IPS-NIHi11 (cell line): ENCODE results near the gene AGR2.
"Not testable (repeated sequence)": the region's sequence is repeated elsewhere in the genome, so short reads cannot be mapped to it uniquely, and the experiment has no call there.

Experiments
- DNase-seq: peaks from one replicate; pipeline ENCODE4 v3.0.0; 2012; ENCODE audit warnings: mixed read lengths, low spot score

AGR2 gene

DNA sequence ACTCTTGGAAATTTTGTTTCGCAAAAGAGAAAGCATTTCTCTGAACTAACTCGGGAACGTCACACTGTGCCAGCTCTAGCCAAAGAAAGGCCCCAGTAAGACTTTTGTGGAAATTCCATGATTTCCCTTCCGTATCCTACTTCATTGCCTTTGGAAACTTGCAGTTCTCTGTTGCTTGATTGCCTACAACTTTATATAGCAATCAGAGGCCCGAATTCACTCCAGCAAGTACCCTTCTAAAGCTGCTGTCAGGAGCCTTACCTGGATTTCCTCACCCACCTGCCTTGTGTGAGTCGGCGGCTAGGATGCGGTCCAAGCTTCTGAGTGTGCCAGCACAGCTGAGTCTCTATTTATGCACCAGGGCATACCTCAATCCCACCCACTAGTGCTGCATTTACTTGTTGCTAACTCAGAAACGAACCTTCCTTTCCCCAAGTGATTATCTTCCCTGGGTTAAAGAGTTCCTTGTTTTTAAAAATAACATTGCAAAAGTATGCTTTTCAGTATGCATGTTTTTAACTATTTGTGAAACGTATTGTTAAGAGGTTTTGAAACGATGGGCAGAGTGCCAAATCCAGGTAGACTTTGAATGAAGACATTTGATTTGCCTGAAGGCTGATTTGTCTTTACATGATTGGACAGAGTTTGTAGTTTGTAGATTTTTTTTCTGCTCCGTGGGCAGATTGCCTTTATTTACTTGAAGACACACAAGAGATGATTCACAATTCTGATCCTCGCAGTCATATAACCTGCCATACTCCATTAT, at the start of gene AGR2:
TSS of gene AGR2 (minus strand) at position 326 of the 766 bp plus-strand sequence. CDS start 3,203 bp downstream, outside the sequence.
- DNase-seq, result peak; percentile 31

DNA sequence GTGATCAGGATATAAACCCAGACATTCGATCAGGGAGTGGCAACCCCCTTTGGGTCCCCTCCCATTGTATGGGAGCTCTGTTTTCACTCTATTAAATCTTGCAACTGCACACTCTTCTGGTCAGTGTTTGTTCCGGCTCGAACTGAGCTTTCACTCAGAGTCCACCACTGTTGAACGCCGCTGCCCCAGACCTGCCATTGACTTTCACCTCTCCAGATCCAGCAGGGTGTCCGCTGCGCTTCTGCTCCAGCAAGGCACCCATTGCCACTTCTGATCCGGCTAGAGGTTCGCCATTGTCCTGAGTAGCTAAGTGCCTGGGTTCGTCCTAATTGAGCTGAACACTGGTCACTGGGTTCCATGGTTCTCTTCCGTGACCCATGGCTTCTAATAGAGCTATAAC, 48.4 kb upstream of the AGR2 start:
- DNase-seq, result not testable (repeated sequence)

DNA sequence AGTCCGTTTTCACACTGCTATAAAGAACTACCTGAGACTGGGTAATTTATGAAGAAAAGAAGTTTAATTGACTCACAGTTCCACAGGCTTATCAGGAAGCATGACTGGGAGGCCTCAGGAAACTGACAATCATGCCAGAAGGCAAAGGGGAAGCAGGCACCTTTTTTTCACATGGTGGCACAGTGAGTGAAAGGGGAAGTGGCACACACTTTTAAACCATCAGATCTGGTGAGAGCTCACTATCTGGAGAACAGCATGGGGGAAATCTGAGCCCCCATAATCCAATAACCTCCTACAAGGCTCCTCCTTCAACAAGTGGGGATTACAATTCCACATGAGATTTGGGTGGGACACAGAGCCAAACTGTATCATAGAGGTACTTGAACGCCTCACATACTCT, 47.0 kb upstream of the AGR2 start:
- no peak for DNase-seq

DNA sequence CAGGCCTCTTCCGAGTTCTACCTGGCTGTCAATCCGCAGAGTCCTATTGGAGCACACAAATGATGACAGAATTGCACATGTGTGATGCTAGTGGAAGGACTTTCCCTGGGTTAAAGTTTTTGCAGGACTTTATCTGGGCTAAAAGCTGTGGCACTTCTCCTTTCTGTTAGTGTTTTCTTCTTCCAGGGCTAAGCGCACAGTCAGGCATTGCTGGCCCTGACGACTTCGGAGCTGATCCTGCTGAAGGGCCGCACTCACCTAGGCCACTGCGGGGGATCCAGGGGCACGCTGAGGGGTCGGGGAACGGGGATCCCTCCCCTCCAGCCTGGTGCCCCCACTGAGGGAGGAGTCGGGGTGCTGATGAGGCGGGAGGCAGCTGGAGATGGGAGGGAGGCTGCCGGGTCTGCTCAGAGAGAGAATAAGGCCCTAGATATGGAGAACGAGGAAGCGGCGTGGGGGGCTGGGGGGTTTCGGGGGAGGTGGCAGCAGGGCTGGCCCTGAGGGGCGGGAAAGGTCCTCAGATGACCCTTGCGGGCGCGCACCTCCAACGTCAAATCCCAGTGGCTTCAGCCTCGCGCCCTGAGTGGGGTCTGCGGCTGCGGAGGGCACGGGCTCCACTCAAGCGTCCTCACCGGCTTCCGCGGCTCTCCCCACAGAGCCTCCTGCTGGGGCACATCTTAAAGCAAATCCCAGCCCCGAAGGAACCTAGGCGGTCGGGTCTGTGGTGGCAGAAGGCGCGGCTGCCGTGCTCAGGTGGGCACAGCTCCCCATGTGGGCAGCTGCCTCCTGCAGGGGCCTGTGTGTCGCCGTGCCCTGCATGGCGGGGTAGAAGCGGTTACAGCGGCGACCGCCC, 46.0 kb upstream of the AGR2 start:
- DNase-seq, result peak; percentile 8

DNA sequence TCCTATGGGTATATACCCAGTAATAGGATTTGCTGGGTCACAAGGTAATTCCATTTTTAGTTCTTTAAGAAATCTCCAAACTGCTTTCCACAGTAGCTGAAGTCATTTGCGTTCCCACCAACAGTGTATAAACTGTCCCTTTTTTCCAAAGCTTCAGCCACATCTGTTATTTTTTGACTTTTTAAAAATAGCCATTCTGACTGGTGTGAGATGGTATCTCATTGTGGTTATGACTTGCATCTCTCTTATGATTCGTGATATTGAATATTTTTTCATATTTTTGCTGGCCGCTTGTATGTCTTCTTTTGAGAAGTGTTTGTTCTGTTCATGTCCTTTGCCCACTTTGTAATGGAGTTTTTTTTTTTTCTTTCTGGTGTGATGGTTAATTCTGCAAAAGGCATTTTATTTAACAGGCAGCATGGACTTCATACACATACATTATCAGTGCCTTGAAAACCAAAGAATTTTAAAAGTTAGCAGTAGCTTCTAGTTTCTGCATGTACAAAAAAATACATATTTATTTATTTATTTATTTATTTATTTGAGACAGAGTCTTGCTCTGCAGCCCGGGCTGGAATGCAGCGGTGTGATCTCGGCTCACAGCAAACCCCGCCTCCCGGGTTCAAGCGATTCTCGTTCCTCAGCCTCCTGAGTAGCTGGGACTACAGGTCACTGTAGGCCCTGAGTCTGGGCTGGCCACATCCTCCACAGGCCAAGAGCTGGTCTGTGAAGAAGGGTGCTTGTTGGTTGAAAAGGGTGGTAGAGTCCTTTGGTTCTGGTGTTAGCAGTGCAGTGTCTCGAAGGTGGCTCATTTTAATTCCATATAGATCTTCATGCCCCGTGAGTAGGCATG, 44.7 kb upstream of the AGR2 start:
- no peak for DNase-seq

DNA sequence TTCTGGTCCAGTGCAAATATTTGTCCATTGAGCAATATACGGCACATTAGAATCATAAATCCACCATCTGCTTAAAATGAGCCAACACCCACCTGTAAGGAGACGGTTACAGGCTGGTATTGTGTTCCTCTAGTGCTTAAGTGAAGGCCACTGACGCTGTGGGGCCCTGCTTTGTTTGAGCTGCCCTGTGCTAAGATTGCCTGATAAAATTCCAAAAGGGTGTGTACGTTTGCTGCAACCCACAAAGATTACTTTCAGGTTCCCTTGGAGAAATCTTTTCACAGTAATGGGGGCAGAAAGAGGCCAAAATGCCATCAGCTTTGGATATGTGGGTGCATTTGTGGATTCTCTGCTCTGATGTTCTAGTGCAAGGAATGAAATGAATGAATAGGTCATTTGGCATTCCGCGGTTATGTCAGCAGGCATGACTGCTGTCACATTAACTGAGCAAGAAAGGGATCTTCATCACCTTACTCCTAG, 42.6 kb upstream of the AGR2 start:
- DNase-seq, result peak; percentile 16

DNA sequence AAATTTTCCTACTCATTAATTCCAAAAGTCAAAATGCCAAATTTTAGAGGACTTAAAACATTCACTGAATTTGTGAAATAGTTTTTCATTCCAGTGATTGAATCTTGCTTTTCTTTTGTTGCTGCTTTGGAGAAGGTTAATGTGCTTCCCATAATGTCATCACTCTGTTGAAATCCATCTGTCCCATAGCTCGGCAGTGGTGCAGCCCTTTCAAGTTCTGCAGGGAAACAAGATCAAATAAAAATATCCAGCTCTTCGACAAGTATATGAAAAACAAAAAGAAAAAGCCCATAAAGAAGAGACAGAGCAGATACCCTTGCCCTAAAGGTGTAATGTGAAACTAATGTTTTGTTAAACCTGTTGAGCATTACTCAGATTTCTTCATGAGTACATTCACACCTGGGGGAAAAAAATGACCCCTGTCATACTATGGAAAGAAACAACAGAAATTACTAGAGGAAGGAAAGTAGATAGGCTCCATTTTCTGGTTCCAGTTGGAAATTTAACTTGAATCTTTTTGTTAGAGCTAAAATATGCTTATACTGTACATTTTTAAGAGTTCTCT, 41.9 kb upstream of the AGR2 start:
- no peak for DNase-seq

DNA sequence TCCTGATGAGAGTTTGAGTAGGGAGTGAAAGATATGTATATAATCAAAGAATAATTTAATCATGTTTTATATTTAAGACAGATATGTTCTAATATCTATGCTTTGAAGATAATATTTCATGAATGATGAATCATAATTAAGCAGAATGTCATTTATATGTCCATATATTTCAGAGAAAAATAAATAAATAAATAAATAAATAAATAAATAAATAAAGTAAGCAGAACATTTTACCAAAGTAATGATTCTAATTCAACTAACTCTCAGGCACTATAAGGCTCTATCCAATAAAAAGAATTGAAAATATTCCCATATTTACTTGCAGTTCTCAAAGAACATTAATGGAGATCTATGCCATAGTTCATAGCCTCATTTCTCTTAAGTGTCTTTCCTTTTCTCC, 40.9 kb upstream of the AGR2 start:
- DNase-seq, result no peak

DNA sequence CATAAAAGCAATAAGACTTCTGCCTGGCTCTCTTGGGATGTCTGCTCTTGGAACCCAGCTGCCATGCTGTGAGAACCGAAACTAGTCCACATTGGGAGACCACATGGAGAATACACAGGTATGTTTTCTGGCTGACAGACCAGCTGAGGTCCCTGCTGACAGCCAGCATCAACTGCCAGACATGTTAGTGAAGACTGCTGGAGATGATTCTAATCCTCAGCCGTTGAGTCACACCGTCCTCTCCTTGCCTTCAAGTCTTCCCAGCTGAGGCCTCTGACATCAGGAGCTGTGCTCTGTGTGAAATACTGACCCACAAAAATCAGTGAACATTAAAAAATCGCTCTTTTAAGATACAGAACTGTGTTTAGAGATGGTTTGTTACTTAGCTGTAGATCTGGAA, 36.9 kb upstream of the AGR2 start:
- DNase-seq, result no peak

DNA sequence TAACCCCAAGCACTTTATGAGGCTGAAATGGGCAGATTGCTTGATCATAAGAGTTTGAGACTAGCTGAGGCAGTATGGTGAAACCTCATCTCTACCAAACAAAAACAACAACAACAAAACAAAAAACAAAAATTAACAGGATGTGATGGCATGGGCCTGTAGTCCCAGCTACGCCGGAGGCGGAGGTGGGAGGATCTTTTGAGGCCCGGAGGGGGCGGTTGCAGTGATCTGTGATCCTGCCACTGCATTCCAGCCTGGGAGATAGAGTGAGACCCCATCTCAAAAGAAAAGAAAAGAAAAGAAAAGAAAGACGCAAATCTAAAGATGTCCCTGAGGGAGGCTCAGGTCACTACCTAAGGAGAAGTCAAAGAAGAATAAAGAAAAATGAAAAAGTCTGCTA, 35.3 kb upstream of the AGR2 start:
- DNase-seq, result no peak

DNA sequence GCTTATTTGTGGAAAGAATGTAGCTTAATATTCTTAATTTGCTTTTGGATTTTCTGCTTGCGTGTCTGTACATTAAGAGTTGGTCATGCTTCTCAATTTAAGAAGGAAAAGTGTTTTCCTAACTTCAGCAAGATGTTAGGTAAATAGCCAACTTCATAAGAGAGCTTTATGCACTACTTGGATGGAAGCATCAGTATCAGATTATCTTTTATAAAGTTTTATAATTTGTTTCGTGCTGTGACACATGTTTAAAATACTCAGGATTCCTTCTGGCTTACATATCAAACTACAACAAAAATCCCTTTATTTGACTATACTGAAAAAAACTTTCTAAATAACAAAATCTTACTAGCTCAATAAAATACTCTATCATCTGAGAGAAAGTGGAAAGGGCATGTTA, 34.8 kb upstream of the AGR2 start:
- DNase-seq, result no peak

DNA sequence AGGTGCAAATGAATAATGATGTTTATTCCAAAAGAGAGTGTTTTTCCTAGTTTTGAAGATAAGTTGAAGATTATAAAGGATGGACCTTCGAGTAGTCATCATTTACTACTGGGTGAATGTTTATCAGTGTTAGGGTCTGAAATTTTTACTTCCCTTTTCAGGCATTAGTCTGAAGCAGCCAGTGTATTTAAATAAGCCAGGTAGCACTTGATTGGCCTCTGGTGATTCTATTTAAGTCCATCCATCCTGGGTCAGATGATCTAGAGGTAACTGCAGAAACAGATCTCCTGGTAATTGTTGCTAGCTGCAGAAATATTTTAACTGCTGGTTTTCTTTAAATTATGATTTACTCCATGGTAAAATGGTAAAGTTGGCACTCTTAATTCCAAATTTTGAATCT, 34.1 kb upstream of the AGR2 start:
- DNase-seq, result no peak

DNA sequence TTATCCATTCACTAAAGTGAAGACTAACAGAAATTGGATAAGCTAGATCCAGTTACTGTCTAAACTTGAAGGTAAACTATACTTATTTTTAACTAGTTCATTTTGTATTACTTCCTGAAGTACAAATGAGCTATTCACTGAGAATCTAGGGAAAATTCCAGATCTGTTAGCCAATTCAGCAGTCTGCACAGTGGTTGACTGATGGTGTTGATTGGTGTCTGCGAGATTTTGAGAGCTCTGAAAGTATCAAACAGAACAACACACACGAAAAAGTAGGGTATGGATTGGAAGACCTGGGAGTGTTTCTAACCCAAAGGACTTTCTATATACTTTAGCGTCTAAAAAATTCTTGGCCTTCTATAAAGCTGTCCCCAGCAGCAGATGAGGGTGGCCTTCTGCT, 33.6 kb upstream of the AGR2 start:
- DNase-seq, result no peak

DNA sequence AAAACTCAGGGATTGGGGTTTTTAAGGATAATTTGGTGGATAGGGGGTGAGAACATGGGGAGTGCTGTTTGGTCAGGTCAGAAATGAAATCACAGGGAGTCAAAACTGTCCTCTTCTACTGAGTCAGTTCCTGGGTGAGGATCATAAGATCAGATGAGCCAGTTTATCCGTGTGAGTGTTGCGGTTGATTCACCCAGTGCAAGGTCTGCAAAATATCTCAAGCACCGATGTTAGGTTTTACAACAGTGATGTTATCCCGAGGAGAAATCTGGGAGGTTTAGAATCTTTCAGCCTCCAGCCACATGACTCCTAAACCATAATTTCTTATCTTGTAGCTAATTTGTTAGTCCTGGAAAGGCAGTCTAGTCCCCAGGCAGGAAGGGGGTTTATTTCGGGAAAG, 31.7 kb upstream of the AGR2 start:
- DNase-seq, result no peak

DNA sequence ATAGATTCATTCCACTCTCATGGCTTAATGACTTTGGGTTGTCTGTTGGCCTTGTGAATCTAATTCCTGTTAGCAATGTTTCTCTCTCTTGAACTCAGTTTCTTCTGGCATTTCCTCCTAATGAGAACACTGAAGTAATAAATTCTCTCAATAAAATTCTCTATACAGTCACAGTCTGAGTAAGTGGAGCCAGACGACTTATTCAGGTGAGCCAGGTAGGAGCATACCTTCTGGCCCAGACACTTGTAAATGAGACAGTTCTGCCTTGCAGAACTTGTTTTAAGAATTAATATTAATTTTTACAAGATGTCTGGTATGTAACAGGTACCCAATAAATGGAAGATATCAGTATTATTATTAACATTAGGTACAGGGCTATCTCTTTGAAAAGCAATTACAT, 28.6 kb upstream of the AGR2 start:
- DNase-seq, result no peak

DNA sequence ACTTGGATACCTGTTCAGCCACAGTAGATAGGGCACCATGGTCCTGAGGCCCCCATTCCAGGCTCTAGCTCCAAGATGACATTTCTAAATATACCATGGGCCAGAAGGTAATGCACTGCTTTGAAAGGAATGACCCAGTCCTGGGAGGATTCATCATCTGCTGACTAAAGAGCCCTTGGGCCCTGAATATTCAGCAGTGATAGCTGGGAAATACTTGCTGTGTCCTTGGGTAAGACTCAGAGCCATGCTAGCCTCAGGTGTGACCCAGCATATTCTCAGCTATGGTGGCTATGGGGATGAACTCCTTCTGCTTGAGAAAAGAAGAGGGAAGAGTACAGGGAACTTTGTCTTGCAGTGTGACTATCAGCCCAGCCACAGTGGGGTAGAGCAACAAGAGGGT, 21.3 kb upstream of the AGR2 start:
- DNase-seq, result no peak

DNA sequence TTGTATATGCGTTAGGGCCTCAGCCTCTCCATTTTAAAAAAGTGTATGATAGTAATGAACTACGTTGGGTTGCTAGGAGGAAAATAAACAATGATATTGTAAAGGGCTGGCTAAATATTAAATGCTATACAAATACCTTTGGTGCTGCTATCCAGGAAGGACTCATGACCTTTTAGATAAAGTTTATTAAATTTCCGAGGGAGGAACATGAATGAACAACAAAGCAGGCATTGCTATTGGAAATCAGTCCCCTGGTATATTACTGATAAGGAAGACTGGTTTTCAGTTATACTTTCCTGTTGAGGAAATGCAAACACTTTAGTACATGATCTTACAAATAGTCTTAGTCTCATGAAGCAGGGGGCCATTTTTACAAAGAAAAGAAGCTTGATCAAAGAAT, 17.2 kb upstream of the AGR2 start:
- DNase-seq, result no peak

DNA sequence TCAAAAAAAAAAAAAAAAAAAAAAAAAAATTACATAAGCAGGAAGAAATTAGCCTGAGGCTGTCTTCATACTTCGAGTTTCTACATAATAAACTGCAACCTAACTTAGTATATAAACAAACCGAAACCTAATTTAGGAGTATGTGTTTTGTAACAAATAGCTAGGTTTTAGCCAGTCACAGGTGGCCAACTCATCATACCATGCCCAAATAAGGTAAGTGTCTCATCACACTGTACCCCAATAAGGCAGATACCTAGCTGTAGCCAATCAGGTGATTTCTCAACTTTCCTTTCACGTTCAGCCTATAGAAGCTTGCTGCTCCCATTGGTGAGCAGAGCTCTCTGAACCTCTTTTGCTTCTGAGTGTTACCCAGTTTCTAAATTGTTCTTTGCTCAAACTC, 13.9 kb upstream of the AGR2 start:
- DNase-seq, result no peak

DNA sequence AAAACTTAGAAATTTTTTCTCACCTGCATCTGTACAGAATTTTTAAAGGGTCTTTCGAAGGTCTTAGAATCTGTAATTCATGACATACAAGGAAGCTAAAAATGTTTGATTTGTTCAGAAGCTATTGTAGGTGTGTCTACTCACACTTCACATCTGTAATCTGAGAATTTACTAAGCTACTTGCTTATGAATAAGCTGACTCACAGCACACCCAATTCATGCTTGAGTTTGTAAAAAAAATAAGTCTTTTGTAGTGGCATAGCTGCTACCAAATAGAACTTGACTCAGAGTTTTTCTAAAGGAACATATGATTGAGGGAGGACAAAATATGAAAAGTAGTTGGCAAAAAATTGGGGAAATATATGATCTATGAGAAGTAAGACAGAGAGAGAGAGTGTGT, 12.7 kb upstream of the AGR2 start:
- DNase-seq, result no peak

DNA sequence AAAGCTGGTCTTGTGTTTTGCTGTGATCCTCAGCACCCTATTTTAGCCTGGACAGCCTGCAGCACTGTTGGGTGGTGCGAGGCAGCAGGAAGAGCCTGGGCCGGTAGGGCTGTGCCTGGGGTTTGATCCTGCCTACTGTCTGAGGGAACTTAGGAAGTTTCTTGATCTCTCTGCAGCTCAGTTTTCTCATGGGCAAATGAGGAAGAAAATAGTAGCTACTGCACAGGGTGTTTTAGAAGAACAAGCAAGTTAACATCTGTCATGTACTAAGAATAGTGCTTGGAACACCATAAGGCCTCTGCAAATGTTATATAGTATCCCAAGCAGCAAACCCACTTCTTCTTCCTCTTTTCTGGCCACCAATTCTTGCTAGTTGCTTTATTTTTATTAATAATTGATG, 12.0 kb upstream of the AGR2 start:
- DNase-seq, result no peak

DNA sequence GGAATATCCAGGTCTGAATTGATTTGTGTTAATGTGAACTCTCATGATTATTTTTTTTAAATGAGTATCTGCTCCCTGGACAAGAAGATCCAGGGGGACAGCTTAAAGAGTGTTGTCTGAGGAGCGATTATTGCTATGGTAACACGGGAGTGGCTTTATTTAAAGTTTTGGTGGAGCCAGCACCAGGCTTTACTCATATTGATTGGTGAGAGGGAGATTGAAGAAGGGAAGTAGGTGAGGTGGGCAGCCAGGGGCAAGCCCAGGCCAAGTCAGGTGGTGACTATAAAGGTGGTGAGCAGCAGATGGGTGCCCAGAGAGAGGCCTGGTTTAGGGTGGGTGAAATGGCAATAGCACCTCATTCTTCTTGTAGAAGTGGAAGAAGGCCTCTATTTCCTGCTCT, 10.2 kb upstream of the AGR2 start:
- DNase-seq, result no peak

DNA sequence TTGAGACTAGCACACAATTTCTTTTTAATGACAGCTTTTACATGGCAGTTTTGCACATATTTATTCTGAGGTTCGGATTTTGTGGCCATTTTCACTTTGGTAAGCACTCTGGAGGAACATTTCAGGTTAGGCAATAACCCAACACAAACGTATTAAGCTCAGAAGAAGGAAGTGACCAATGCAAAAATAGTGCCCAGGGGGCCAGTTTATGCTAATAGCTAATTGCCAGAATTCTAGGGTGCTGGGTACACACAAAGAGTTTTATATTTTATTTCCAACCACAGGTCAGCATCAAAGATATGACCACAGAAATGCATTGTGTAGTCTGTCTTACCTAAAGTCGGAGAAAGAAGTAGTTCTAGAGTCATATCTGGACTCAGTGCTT, 8.4 kb upstream of the AGR2 start:
- no peak for DNase-seq
